Naive thymus-derived CD4-positive, alpha-beta T cell (primary cell): ENCODE measurements around the gene DYRK1B. TPM values are rescaled to one million over a fixed set of nuclear protein-coding genes. Genes with fewer than 3 reads are reported as not detected.
"Not testable (repeated sequence)": the region's sequence is repeated elsewhere in the genome, so short reads cannot be mapped to it uniquely, and the experiment has no call there.

Experiments used
- ATAC-seq: fragments of 150-1000 bp; cut with Tn5 transposase; 2 replicates; pipeline ENCODE4 v1.10.0; 2021; ENCODE audit warnings: mild to moderate bottlenecking, moderate library complexity
- CTCF ChIA-PET: fragments of 350-600 bp; sonication (Branson Sonifier 250); formaldehyde crosslinking; loops from one replicate; lab custom pipeline; 2021; ENCODE audit warnings: antibody characterized with exemption; lab: Charles Lee
- POLR2A ChIA-PET: fragments of 350-600 bp; sonication (Branson Sonifier 250); formaldehyde crosslinking; loops from one replicate; lab custom pipeline; 2021; ENCODE audit warnings: antibody characterized with exemption, inconsistent platforms; lab: Charles Lee
- DNase-seq, 9 donors: peaks; one replicate each; pipeline versions ENCODE4 v3.0.0 to v3.0.0-alpha.2; 2020 to 2022; ENCODE audit warnings: mixed read lengths in 1 of 9
- H3K27ac ChIP-seq: one replicate; pipeline ENCODE4 v1.7.0; 2013; ENCODE audit warnings: mild to moderate bottlenecking, low read depth, low read length, moderate library complexity
- H3K27me3 ChIP-seq, 2 donors: one replicate each; pipeline ENCODE4 v1.7.0; 2013; ENCODE audit warnings: low read length in 2 of 2, mild to moderate bottlenecking in 2 of 2, moderate library complexity in 2 of 2; ENCODE audit not compliant: control insufficient read depth in 2 of 2, insufficient read depth in 2 of 2
- H3K36me3 ChIP-seq, 3 experiments: 1 replicate in 2 of 3; 2 replicates in 1 of 3; pipeline ENCODE4 v1.7.0; 2013; ENCODE audit warnings: low read length in 3 of 3, mild to moderate bottlenecking in 3 of 3, moderate library complexity in 1 of 3; ENCODE audit not compliant: insufficient read depth in 3 of 3, control insufficient read depth in 2 of 3
- H3K4me1 ChIP-seq, 2 donors: one replicate each; pipeline ENCODE4 v1.7.0; 2013; ENCODE audit warnings: low read length in 2 of 2, mild to moderate bottlenecking in 2 of 2, moderate library complexity in 1 of 2; ENCODE audit not compliant: control insufficient read depth in 2 of 2, insufficient read depth in 2 of 2
- H3K4me3 ChIP-seq: 2 replicates; pipeline ENCODE4 v1.7.0; 2013; ENCODE audit warnings: mild to moderate bottlenecking, low read length
- H3K9me3 ChIP-seq, 3 experiments: 1 replicate in 2 of 3; 2 replicates in 1 of 3; pipeline ENCODE4 v1.7.0; 2013; ENCODE audit warnings: low read length in 3 of 3; ENCODE audit not compliant: control insufficient read depth in 2 of 3
- H3K27ac Mint-ChIP-seq, 9 donors: one replicate each; pipeline ENCODE4 v1.8.0; 2020 to 2022; ENCODE audit warnings: mixed read lengths in 9 of 9, mild to moderate bottlenecking in 8 of 9, moderate library complexity in 5 of 9, inconsistent platforms in 2 of 9
- H3K27me3 Mint-ChIP-seq, 5 donors: one replicate each; pipeline ENCODE4 v1.8.0; 2021 to 2022; ENCODE audit warnings: mixed read lengths in 5 of 5, mild to moderate bottlenecking in 1 of 5
- H3K36me3 Mint-ChIP-seq, 5 donors: one replicate each; pipeline ENCODE4 v1.8.0; 2020 to 2022; ENCODE audit warnings: mixed read lengths in 5 of 5, mild to moderate bottlenecking in 3 of 5, inconsistent platforms in 1 of 5
- H3K4me1 Mint-ChIP-seq, 7 donors: one replicate each; pipeline ENCODE4 v1.8.0; 2020 to 2022; ENCODE audit warnings: mixed read lengths in 7 of 7, mild to moderate bottlenecking in 3 of 7, inconsistent platforms in 1 of 7
- H3K4me3 Mint-ChIP-seq, 10 donors: one replicate each; pipeline ENCODE4 v1.8.0; 2020 to 2022; ENCODE audit warnings: mild to moderate bottlenecking in 10 of 10, mixed read lengths in 10 of 10, moderate library complexity in 6 of 10, inconsistent platforms in 2 of 10
- H3K9me3 Mint-ChIP-seq, 11 donors: one replicate each; pipeline ENCODE4 v1.8.0; 2020 to 2022; ENCODE audit warnings: mixed read lengths in 11 of 11, mild to moderate bottlenecking in 4 of 11, inconsistent platforms in 1 of 11, moderate library complexity in 1 of 11
- intact Hi-C, 2 donors: fragments of 100-400 bp; cut with micrococcal nuclease; formaldehyde crosslinking; loops; one replicate each; pipeline ENCODE4 v1.15.1; 2023
- polyA plus RNA-seq, 2 donors: library from polyadenylated mRNA; unstranded; fragments of 300-500 nt; fragmentation: Illumina TruSeq; gene quantifications; one replicate each; pipeline ENCODE4 v1.2.3, GENCODE V29; 2021
- total RNA-seq, 6 experiments: library from RNA in 5 of 6; stranded (reverse) in 5 of 6; gene quantifications; 1 replicate in 5 of 6; 2 replicates in 1 of 6; pipeline ENCODE4 v1.2.3 and lab custom pipeline; 2021 to 2026

Gene DYRK1B
- total and polyA plus RNA-seq, 7 experiments from 2014 or later, result 3.0 to 38.9 (median 20.2) TPM

DNA sequence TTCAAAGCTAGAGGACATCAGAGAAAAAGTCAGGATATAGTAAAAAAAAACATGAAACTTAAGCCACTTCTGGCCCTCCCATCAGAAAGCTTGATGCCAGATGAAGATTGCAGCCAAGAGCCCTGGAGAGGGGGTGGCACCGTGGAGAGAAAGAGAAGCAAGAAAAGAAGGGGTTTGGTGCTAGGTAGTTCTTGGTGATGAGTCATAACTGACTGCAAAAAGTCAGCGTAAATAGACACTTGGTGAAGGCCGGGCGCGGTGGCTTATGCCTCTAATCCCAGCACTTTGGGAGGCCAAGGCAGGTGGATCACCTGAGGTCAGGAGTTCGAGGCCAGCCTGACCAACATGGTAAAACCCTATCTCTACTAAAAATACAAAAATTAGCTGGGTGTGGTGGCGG, 25.3 kb downstream of the DYRK1B start:
- H3K4me3 ChIP-seq, DNase-seq, H3K36me3 Mint-ChIP-seq, H3K4me1 ChIP-seq, H3K4me3 Mint-ChIP-seq, H3K27ac ChIP-seq, intact Hi-C loops, ATAC-seq, H3K9me3 Mint-ChIP-seq, H3K27me3 Mint-ChIP-seq, H3K27me3 ChIP-seq, H3K9me3 ChIP-seq, H3K36me3 ChIP-seq, H3K4me1 Mint-ChIP-seq: not testable (repeated sequence)
- ChIA-PET POLR2A (interaction anchor here (1.0 to 1.2 kb wide), 2 partner anchors 8 to 114 kb away, joined by 3 read pairs; no protein-coding TSS in a partner anchor), CTCF (interaction anchor here (0.6 to 1.7 kb wide), 3 partner anchors 16 to 698 kb away, joined by 3 to 4 read pairs (median 3); no protein-coding TSS in a partner anchor)
- peak overlapping the region in 1 of 9 donors; percentile 36 for H3K27ac Mint-ChIP-seq

GRCh38 chr19:39807846-39808364, 26.1 kb downstream of the DYRK1B start:
- H3K4me3 Mint-ChIP-seq, result no peak overlapping the region
- Histone ChIP-seq H3K9me3 (no peaks in the 10 kb centered on the region), H3K36me3 (no peaks in the 10 kb centered on the region), H3K4me1 (no peaks in the 10 kb centered on the region), H3K27ac (no peak overlapping the region), H3K4me3 (no peak overlapping the region), H3K27me3 (no peaks in the 10 kb centered on the region)
- POLR2A ChIA-PET, result interaction anchor here (1.0 kb wide), 1 partner anchor 9 kb away, joined by 3 read pairs; no protein-coding TSS in a partner anchor
- peaks cover 0 to 4% (median 0%) of the 10 kb centered on the region in 11 donors for H3K9me3 Mint-ChIP-seq
- no peak for DNase-seq
- peaks cover 0 to 4% (median 0%) of the 10 kb centered on the region in 7 donors for H3K4me1 Mint-ChIP-seq
- no peak overlapping the region for H3K27ac Mint-ChIP-seq
- peaks cover 0 to 3% (median 0%) of the 10 kb centered on the region in 5 donors for H3K36me3 Mint-ChIP-seq
- CTCF ChIA-PET, result interaction anchor here (0.6 to 1.7 kb wide), 3 partner anchors 15 to 697 kb away, joined by 3 to 4 read pairs (median 3); no protein-coding TSS in a partner anchor
- intact Hi-C loops, result no loop called here
- ATAC-seq, result no peak
- H3K27me3 Mint-ChIP-seq, result peaks cover 0 to 11% (median 8%) of the 10 kb centered on the region in 5 donors

DNA sequence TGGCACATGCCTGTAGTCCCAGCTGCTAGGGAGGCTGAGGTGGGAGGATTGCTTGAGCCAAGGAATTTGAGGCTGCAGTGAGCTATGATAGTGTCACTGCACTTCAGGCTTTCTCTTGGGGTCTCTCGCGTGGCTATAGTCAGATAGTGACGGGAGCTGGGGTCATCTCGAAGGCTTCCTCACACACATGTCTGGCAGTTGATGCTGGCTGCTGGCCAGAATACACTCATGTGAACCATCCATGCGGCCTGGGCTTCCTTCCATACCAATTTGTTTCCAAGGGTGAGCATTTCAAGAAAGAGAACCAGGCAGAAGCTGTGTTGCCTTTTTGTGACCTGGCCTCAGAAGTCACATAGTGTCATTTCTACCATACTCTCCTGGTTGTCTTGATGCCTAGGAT, 28.9 kb downstream of the DYRK1B start:
- H3K27ac Mint-ChIP-seq, result peak overlapping the region in 1 of 9 donors; percentile 46
- ChIA-PET CTCF (no interaction called here), POLR2A (no interaction called here)
- peaks cover 0 to 4% (median 0%) of the 10 kb centered on the region in 11 donors for H3K9me3 Mint-ChIP-seq
- H3K36me3 ChIP-seq, result no peaks in the 10 kb centered on the region
- H3K27ac ChIP-seq, result no peak overlapping the region
- H3K4me1 ChIP-seq, result no peaks in the 10 kb centered on the region
- no peak overlapping the region for H3K4me3 ChIP-seq
- H3K27me3 ChIP-seq, result no peaks in the 10 kb centered on the region
- no peak for DNase-seq
- no peak for ATAC-seq
- H3K27me3 Mint-ChIP-seq, result peaks cover 5 to 17% (median 12%) of the 10 kb centered on the region in 5 donors
- peaks cover 0 to 3% (median 0%) of the 10 kb centered on the region in 5 donors for H3K36me3 Mint-ChIP-seq
- no peaks in the 10 kb centered on the region for H3K4me1 Mint-ChIP-seq
- no peak overlapping the region for H3K4me3 Mint-ChIP-seq
- intact Hi-C loops, result no loop called here
- no peaks in the 10 kb centered on the region for H3K9me3 ChIP-seq

DNA sequence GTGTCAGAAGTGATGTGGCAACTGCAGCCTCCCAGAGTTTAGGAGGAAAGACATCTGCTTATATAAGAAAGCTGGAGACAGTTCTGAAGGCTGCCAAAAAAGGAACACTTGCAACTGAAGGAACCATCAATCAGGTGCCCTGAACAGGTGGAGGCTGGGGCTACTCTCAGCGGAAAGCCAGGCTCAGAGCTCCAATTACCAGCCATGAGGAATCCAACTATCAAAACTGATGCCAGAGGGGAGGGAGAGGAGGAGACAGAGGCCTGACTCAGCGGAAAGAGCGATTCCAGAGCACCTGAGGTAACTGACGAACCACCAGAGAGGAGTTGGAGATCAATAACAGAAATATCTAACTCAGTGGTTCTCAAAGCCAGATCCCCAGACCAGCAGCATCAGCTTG, 31.0 kb downstream of the DYRK1B start:
- Mint-ChIP-seq H3K27me3 (peaks cover 5 to 19% (median 12%) of the 10 kb centered on the region in 5 donors), H3K36me3 (peaks cover 0 to 3% (median 0%) of the 10 kb centered on the region in 5 donors), H3K9me3 (peaks cover 0 to 1% (median 0%) of the 10 kb centered on the region in 11 donors), H3K4me1 (no peaks in the 10 kb centered on the region), H3K27ac (no peak overlapping the region), H3K4me3 (no peak overlapping the region)
- no peak for DNase-seq
- CTCF ChIA-PET, result interaction anchor here (0.8 to 1.2 kb wide), 3 partner anchors 20 to 41 kb away, joined by 3 read pairs; no protein-coding TSS in a partner anchor
- Histone ChIP-seq H3K9me3 (no peaks in the 10 kb centered on the region), H3K4me3 (no peak overlapping the region), H3K27me3 (no peaks in the 10 kb centered on the region), H3K4me1 (no peaks in the 10 kb centered on the region), H3K27ac (no peak overlapping the region), H3K36me3 (no peaks in the 10 kb centered on the region)
- POLR2A ChIA-PET, result no interaction called here
- no peak for ATAC-seq
- intact Hi-C loops, result no loop called here

DNA sequence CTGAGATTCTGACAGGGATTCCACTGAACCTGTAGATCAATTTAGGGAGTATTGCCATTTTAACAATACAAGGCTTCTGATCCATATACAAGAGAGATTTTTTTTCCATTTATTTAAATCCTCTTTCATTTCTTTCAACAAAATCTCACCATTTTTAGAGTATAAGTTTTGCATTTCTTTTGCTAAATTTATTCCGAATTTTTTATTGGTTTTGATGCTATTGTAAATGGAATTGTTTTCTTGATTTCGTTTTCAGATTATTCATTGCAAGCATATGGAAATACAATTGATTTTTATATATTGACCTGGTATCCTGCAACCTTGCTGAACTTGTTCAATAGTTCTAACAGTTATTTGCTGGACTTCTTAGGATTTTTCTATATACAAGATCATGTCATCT, 36.9 kb downstream of the DYRK1B start:
- intact Hi-C loops, result no loop called here
- POLR2A ChIA-PET, result interaction anchor here (0.6 kb wide), 1 partner anchor 188 kb away, joined by 3 read pairs; no protein-coding TSS in a partner anchor

GRCh38 chr19:39796000-39796498, 37.9 kb downstream of the DYRK1B start:
- POLR2A ChIA-PET, result no interaction called here
- H3K27me3 Mint-ChIP-seq, result peaks cover 0 to 25% (median 2%) of the 10 kb centered on the region in 5 donors
- H3K27ac ChIP-seq, result no peak overlapping the region
- H3K4me1 ChIP-seq, result no peaks in the 10 kb centered on the region
- H3K27ac Mint-ChIP-seq, result no peak overlapping the region
- H3K27me3 ChIP-seq, result no peaks in the 10 kb centered on the region
- intact Hi-C loops, result no loop called here
- no peaks in the 10 kb centered on the region for H3K9me3 Mint-ChIP-seq
- H3K9me3 ChIP-seq, result no peaks in the 10 kb centered on the region
- no peak overlapping the region for H3K4me3 ChIP-seq
- peaks cover 0 to 7% (median 0%) of the 10 kb centered on the region in 7 donors for H3K4me1 Mint-ChIP-seq
- H3K4me3 Mint-ChIP-seq, result no peak overlapping the region
- ATAC-seq (no peak), DNase-seq (no peak)
- H3K36me3 Mint-ChIP-seq, result no peaks in the 10 kb centered on the region
- H3K36me3 ChIP-seq, result no peaks in the 10 kb centered on the region
- CTCF ChIA-PET, result interaction anchor here (0.6 to 1.0 kb wide), 2 partner anchors 48 to 589 kb away, joined by 3 to 6 read pairs; no protein-coding TSS in a partner anchor

More for the DNA sequence above, 36.9 kb downstream of the DYRK1B start:
- no peak overlapping the region for H3K27ac ChIP-seq
- Mint-ChIP-seq H3K36me3 (no peaks in the 10 kb centered on the region), H3K4me3 (no peak overlapping the region), H3K27ac (no peak overlapping the region), H3K4me1 (peaks cover 0 to 7% (median 0%) of the 10 kb centered on the region in 7 donors), H3K27me3 (peaks cover 0 to 28% (median 4%) of the 10 kb centered on the region in 5 donors), H3K9me3 (no peaks in the 10 kb centered on the region)
- H3K36me3 ChIP-seq, result no peaks in the 10 kb centered on the region
- CTCF ChIA-PET, result interaction anchor here (0.5 to 1.0 kb wide), 2 partner anchors 24 to 574 kb away, joined by 3 to 7 read pairs; no protein-coding TSS in a partner anchor
- DNase-seq (no peak), ATAC-seq (no peak)
- H3K4me3 ChIP-seq, result no peak overlapping the region
- no peaks in the 10 kb centered on the region for H3K4me1 ChIP-seq
- no peaks in the 10 kb centered on the region for H3K9me3 ChIP-seq
- H3K27me3 ChIP-seq, result no peaks in the 10 kb centered on the region
